SK-N-MC (cell line): ENCODE measurements around the gene IPPK.

Experiments
- EZH2 ChIP-seq: fragments of 200-600 bp; sonication (generic); IDR thresholded peaks from one replicate; pipeline ENCODE4 v1.6.1; 2017; ENCODE audit warnings: antibody characterized with exemption
- FOXP2 ChIP-seq: optimal IDR thresholded peaks from 2 replicates; pipeline ENCODE3; 2011; ENCODE audit warnings: mild to moderate bottlenecking, moderate library complexity; ENCODE audit not compliant: insufficient read depth; ENCODE audit errors: extremely low read length, control extremely low read depth
- POLR2AphosphoS5 ChIP-seq: IDR thresholded peaks from 2 replicates; pipeline ENCODE4 v1.6.1; 2012; ENCODE audit warnings: mild to moderate bottlenecking, low read depth, low read length, borderline replicate concordance

DNA sequence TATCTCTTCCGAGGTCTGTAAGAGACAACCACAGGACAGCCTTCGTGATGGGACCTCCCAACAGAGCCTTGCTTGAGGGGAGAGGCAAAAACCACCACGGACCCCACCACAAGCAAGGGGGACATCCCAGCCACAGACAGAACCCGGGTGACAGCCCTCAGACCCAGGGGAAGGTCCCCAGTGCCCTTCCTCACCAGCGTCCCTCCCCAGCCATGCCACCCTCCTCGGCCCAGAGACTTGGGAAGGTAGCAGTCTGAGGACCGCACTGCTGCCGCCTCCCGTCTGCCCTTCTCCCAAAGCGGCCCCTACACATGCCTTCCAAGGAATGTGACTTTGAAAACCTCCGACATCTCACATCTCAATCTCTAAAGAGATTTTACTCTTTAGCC lies 13.4 kb downstream of the IPPK start:
- TF ChIP-seq EZH2 (no peak), POLR2AphosphoS5 (no peak), FOXP2 (no peak)
